Esophagus squamous epithelium (tissue), 4 donors: Measurements from ENCODE around the gene SPATA25.

ENCODE experiments used
- POLR2A ChIP-seq, 4 donors: fragments of 450-650 bp; IDR thresholded peaks; one replicate each; pipeline ENCODE4 v1.6.1; 2017; ENCODE audit warnings: antibody characterized with exemption in 4 of 4, mild to moderate bottlenecking in 4 of 4, moderate library complexity in 3 of 4
- TF ChIP-seq, protein P1 (sequence below), 6 experiments: fragments of 450-650 bp in 4 of 6; fragments of 200-600 bp in 2 of 6; sonication (generic) in 2 of 6; IDR thresholded peaks; one replicate each; pipeline ENCODE4 v1.5.1; 2016 to 2019; ENCODE audit warnings: antibody characterized with exemption in 6 of 6, mild to moderate bottlenecking in 4 of 6, moderate library complexity in 4 of 6

- TF ChIP-seq, protein P1, sequence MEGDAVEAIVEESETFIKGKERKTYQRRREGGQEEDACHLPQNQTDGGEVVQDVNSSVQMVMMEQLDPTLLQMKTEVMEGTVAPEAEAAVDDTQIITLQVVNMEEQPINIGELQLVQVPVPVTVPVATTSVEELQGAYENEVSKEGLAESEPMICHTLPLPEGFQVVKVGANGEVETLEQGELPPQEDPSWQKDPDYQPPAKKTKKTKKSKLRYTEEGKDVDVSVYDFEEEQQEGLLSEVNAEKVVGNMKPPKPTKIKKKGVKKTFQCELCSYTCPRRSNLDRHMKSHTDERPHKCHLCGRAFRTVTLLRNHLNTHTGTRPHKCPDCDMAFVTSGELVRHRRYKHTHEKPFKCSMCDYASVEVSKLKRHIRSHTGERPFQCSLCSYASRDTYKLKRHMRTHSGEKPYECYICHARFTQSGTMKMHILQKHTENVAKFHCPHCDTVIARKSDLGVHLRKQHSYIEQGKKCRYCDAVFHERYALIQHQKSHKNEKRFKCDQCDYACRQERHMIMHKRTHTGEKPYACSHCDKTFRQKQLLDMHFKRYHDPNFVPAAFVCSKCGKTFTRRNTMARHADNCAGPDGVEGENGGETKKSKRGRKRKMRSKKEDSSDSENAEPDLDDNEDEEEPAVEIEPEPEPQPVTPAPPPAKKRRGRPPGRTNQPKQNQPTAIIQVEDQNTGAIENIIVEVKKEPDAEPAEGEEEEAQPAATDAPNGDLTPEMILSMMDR (IDR thresholded peaks at IDR 0.05) = no peak
- no peak for TF ChIP-seq POLR2A (IDR thresholded peaks at IDR 0.05)
These were observed 27.5 kb downstream of the SPATA25 start for GRCh38 chr20:45859916-45860315.
